Neural progenitor cell (in vitro differentiated cells): Measurements from ENCODE around the gene CDC42.

ENCODE experiments used
- EZH2phosphoT487 ChIP-seq: fragments of 200-600 bp; sonication (generic); IDR thresholded peaks from 2 replicates; pipeline ENCODE4 v1.6.1; 2017; ENCODE audit warnings: antibody characterized with exemption
- TF ChIP-seq, protein P1 (sequence below): fragments of 200-600 bp; sonication (generic); IDR thresholded peaks from 2 replicates; pipeline ENCODE4 v1.5.1; 2017; ENCODE audit warnings: antibody characterized with exemption, mild to moderate bottlenecking

DNA sequence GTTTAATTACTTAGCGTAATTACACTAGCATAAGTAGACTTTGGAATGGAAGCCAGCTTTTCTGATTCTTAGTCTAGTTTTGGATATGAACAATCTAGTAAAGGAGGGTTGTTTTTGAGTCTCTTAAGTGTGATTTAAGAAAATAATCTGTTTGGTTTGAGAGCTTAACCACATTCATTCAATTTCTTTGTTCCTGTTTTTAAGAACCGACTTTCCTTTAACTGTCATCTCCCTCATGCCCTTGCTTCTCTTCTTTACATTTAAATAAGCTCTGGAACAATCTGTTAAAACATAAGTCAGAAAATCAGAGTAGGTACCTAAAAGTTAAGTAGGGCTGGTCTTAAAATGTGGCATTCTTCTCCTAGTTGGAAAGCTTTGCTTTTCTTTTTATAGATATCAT lies 27.7 kb downstream of the CDC42 start:
- TF ChIP-seq, protein P1, sequence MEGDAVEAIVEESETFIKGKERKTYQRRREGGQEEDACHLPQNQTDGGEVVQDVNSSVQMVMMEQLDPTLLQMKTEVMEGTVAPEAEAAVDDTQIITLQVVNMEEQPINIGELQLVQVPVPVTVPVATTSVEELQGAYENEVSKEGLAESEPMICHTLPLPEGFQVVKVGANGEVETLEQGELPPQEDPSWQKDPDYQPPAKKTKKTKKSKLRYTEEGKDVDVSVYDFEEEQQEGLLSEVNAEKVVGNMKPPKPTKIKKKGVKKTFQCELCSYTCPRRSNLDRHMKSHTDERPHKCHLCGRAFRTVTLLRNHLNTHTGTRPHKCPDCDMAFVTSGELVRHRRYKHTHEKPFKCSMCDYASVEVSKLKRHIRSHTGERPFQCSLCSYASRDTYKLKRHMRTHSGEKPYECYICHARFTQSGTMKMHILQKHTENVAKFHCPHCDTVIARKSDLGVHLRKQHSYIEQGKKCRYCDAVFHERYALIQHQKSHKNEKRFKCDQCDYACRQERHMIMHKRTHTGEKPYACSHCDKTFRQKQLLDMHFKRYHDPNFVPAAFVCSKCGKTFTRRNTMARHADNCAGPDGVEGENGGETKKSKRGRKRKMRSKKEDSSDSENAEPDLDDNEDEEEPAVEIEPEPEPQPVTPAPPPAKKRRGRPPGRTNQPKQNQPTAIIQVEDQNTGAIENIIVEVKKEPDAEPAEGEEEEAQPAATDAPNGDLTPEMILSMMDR, result no peak
- no peak for TF ChIP-seq EZH2phosphoT487
